ENCODE data around the gene HPCAL1. TPM values are rescaled to one million over a fixed set of nuclear protein-coding genes. Genes with fewer than 3 reads are reported as not detected.

Gene HPCAL1
- total RNA-seq, 1 donor from 2014 or later: 34.6 TPM

DNA sequence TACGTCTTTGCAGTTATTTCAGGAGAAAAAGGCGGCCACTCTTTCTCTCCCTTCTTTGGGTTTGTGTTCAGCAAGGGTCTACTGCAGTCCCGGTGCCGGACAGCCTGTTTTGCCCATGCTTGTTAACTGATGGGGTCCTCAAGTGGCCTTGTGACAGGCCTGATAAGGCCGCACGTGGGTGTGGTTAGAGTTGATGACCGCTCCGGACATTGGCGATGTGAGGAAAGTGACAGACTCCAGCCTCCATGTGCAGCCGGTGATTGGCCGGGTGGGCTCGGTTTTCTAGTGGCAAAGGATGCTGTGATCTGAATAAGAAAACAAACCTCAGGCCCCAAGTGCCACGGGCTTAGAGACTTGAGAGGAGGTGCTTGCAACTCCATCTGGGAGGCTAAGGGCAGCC lies 15.6 kb downstream of the HPCAL1 start:
- TF ChIP-seq, protein P1, sequence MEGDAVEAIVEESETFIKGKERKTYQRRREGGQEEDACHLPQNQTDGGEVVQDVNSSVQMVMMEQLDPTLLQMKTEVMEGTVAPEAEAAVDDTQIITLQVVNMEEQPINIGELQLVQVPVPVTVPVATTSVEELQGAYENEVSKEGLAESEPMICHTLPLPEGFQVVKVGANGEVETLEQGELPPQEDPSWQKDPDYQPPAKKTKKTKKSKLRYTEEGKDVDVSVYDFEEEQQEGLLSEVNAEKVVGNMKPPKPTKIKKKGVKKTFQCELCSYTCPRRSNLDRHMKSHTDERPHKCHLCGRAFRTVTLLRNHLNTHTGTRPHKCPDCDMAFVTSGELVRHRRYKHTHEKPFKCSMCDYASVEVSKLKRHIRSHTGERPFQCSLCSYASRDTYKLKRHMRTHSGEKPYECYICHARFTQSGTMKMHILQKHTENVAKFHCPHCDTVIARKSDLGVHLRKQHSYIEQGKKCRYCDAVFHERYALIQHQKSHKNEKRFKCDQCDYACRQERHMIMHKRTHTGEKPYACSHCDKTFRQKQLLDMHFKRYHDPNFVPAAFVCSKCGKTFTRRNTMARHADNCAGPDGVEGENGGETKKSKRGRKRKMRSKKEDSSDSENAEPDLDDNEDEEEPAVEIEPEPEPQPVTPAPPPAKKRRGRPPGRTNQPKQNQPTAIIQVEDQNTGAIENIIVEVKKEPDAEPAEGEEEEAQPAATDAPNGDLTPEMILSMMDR (IDR thresholded peaks at IDR 0.05; ENCODE audit: unreplicated experiment): no peak
- Mint-ChIP-seq H3K4me1 (ENCODE audit: unreplicated experiment) (peaks cover 6% of the 10 kb centered on the region), H3K27me3 (ENCODE audit: unreplicated experiment) (no peaks in the 10 kb centered on the region), H3K27ac (ENCODE audit: unreplicated experiment) (no peak overlapping the region), H3K4me3 (ENCODE audit: unreplicated experiment) (no peak overlapping the region), H3K36me3 (ENCODE audit: low read depth, unreplicated experiment) (no peaks in the 10 kb centered on the region), H3K9me3 (ENCODE audit: unreplicated experiment) (no peaks in the 10 kb centered on the region)
- DNase-seq (ENCODE audit: low spot score): no peak

DNA sequence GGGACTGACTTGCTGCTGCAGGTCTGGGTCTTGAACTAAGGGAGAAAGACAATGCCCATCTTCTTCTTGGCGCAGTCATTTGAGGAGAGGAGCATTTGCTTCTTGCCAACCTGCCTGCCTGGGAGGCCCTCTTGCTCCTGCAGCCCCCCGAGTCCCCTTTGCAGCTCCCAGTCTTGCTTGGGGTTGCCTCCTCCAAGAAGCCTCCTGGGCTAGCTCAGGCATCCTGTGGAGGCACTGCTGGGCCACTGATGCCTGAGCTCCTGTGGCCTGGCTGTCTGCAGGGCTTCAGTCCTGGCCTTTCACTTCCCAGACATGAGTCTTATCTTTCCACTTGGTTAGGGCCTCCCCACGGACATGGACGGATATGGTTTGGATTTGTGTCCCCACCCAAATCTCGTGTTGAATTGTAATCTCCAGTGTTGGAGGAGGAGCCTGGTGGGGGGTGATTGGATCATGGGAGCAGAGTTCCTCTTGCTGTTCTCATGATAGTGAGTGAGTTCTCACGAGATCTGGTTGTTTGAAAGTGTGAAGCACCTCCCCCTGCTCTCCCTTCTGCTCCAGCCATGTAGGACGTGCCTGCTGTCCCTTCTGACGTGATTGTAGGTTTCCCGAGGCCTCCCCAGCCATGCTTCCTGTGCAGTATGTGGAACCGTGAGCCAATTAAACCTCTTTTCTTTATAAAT lies 17.3 kb downstream of the HPCAL1 start:
- TF ChIP-seq, protein P1 (IDR thresholded peaks at IDR 0.05; ENCODE audit: unreplicated experiment): no peak
- H3K9me3 Mint-ChIP-seq (ENCODE audit: unreplicated experiment): no peaks in the 10 kb centered on the region
- no peak for DNase-seq (ENCODE audit: low spot score)
- H3K4me1 Mint-ChIP-seq (ENCODE audit: unreplicated experiment): peaks cover 13% of the 10 kb centered on the region
- H3K27me3 Mint-ChIP-seq (ENCODE audit: unreplicated experiment): peaks cover 5% of the 10 kb centered on the region
- no peaks in the 10 kb centered on the region for H3K36me3 Mint-ChIP-seq (ENCODE audit: low read depth, unreplicated experiment)
- no peak overlapping the region for H3K4me3 Mint-ChIP-seq (ENCODE audit: unreplicated experiment)
- H3K27ac Mint-ChIP-seq (ENCODE audit: unreplicated experiment): no peak overlapping the region

DNA sequence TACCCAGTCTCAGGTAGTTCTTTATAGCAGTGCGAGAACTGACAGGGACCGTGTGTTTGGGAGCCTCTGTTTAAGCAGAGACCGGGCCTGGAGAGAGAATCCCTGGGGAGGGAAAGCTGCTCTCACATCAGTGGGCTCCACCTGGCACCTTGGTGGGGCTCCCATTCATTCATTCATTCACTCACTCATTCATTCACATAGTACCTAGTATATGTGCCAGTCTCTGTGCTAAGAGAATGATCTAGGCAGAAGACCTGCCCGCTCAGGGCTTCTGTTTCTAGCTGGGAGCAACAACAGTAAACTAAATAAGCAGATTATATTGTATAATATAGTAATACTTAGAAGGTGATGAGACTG lies 17.8 kb downstream of the HPCAL1 start:
- TF ChIP-seq, protein P1 (IDR thresholded peaks at IDR 0.05; ENCODE audit: unreplicated experiment): no peak
- no peak for DNase-seq (ENCODE audit: low spot score)
- no peaks in the 10 kb centered on the region for H3K36me3 Mint-ChIP-seq (ENCODE audit: low read depth, unreplicated experiment)
- no peaks in the 10 kb centered on the region for H3K9me3 Mint-ChIP-seq (ENCODE audit: unreplicated experiment)
- H3K27me3 Mint-ChIP-seq (ENCODE audit: unreplicated experiment): peaks cover 5% of the 10 kb centered on the region
- H3K27ac Mint-ChIP-seq (ENCODE audit: unreplicated experiment): no peak overlapping the region
- no peak overlapping the region for H3K4me3 Mint-ChIP-seq (ENCODE audit: unreplicated experiment)
- peaks cover 18% of the 10 kb centered on the region for H3K4me1 Mint-ChIP-seq (ENCODE audit: unreplicated experiment)

DNA sequence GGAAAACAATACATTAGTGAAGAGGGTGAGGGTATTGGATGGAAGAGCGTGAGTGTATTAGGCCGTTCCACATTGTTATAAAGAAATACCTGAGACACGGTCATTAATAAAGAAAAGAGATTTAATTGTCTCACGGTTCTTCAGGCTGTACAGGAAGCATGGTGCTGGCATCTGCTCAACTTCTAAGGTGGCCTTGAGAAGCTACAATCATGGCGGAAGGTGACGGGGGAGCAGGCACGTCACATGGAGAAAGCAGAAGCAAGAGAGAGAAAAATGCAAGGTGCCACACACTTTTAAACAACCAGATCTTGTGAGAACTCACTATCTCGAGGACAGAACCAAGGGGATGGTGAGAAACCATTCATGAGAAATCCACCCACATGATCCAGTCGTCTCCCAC lies 18.2 kb downstream of the HPCAL1 start:
- Mint-ChIP-seq H3K36me3 (ENCODE audit: low read depth, unreplicated experiment) (no peaks in the 10 kb centered on the region), H3K27me3 (ENCODE audit: unreplicated experiment) (peaks cover 5% of the 10 kb centered on the region), H3K9me3 (ENCODE audit: unreplicated experiment) (no peaks in the 10 kb centered on the region), H3K27ac (ENCODE audit: unreplicated experiment) (no peak overlapping the region), H3K4me1 (ENCODE audit: unreplicated experiment) (peaks cover 22% of the 10 kb centered on the region), H3K4me3 (ENCODE audit: unreplicated experiment) (no peak overlapping the region)
- TF ChIP-seq, protein P1 (IDR thresholded peaks at IDR 0.05; ENCODE audit: unreplicated experiment): no peak
- no peak for DNase-seq (ENCODE audit: low spot score)

DNA sequence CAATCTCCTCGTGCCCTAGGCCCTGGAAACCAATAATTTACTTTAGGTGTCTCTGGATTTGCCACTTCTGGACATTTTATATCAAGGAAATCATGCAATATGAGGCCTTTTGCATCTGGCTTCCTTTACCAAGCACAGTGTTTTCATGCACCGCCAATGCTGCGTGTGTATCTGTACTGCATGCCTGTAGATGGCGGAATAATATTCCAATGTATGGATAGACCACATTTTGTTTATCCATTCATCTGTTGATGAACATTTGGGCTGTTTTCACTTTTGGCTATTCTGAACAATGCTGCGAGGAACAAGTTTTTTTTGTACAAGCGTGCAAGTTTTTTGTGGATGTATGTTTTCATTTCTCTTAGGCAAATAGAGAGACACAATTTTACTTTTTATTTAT lies 18.9 kb downstream of the HPCAL1 start:
- Mint-ChIP-seq H3K27ac (ENCODE audit: unreplicated experiment) (no peak overlapping the region), H3K9me3 (ENCODE audit: unreplicated experiment) (no peaks in the 10 kb centered on the region), H3K36me3 (ENCODE audit: low read depth, unreplicated experiment) (no peaks in the 10 kb centered on the region), H3K4me3 (ENCODE audit: unreplicated experiment) (no peak overlapping the region), H3K4me1 (ENCODE audit: unreplicated experiment) (peaks cover 28% of the 10 kb centered on the region), H3K27me3 (ENCODE audit: unreplicated experiment) (peaks cover 5% of the 10 kb centered on the region)
- TF ChIP-seq, protein P1 (IDR thresholded peaks at IDR 0.05; ENCODE audit: unreplicated experiment): no peak
- no peak for DNase-seq (ENCODE audit: low spot score)

All from endothelial cell (in vitro differentiated cells).